ENCODE measurements around the gene RAB6A.

DNA sequence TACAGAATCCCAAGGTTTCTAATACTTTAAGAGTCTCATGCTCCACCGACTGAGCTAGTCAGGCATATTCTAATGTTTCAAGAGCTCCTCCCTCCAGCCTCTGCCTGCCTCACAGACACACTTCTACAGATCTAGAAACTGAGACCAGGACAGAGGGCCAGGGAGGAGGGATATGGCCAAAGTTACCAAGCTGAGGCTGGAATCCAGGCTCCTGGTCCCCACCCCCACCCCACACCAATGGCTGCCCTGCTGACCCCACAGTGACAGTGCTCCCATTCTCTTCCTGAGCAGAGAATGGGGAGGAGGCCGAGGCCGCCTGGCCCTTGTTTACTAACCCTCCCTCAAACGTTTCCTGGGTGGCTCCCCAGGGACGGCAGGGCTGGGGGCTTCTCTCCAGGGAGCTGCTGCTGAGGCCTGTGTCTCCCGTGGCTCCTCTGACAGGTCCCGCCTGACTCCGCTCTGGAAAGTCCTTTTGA is 112.3 kb downstream of the RAB6A start:
- TF ChIP-seq, protein P1, sequence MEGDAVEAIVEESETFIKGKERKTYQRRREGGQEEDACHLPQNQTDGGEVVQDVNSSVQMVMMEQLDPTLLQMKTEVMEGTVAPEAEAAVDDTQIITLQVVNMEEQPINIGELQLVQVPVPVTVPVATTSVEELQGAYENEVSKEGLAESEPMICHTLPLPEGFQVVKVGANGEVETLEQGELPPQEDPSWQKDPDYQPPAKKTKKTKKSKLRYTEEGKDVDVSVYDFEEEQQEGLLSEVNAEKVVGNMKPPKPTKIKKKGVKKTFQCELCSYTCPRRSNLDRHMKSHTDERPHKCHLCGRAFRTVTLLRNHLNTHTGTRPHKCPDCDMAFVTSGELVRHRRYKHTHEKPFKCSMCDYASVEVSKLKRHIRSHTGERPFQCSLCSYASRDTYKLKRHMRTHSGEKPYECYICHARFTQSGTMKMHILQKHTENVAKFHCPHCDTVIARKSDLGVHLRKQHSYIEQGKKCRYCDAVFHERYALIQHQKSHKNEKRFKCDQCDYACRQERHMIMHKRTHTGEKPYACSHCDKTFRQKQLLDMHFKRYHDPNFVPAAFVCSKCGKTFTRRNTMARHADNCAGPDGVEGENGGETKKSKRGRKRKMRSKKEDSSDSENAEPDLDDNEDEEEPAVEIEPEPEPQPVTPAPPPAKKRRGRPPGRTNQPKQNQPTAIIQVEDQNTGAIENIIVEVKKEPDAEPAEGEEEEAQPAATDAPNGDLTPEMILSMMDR (conservative IDR thresholded peaks at IDR 0.05): no peak
- TF ChIP-seq EZH2 (IDR thresholded peaks at IDR 0.05; ENCODE audit: low read depth): no peak
